22Rv1 (cell line): Measurements from ENCODE around the gene ABCA4.
"Not testable (repeated sequence)": the region's sequence is repeated elsewhere in the genome, so short reads cannot be mapped to it uniquely, and the experiment has no call there.

ENCODE experiments used
- ZFX ChIP-seq: fragments of 450-650 bp; IDR thresholded peaks from 2 replicates; pipeline ENCODE4 v1.6.1; 2017; ENCODE audit warnings: antibody characterized with exemption, borderline replicate concordance
- TF ChIP-seq, protein P1 (sequence below): fragments of 450-650 bp; IDR thresholded peaks from 2 replicates; pipeline ENCODE4 v1.5.1; 2017; ENCODE audit warnings: mild to moderate bottlenecking

DNA sequence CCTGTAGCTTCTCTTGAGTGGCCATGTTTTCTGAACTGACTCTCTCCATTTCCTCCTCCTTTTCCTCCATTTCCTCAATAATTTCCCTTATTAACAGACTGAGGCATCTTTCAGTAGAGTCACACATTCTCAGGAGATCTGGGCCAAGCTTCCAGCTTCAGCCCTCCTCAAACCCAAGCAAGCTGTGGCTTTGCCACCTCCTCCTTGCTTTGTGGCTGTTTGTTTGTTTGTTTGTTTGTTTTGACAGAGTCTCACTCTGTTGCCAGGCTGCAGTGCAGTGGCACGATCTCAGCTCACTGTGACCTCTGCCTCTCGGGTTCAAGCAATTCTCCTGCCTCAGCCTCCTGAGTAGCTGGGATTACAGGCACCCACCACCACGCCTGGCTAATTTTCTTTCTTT lies 130.5 kb downstream of the ABCA4 start:
- TF ChIP-seq, protein P1, sequence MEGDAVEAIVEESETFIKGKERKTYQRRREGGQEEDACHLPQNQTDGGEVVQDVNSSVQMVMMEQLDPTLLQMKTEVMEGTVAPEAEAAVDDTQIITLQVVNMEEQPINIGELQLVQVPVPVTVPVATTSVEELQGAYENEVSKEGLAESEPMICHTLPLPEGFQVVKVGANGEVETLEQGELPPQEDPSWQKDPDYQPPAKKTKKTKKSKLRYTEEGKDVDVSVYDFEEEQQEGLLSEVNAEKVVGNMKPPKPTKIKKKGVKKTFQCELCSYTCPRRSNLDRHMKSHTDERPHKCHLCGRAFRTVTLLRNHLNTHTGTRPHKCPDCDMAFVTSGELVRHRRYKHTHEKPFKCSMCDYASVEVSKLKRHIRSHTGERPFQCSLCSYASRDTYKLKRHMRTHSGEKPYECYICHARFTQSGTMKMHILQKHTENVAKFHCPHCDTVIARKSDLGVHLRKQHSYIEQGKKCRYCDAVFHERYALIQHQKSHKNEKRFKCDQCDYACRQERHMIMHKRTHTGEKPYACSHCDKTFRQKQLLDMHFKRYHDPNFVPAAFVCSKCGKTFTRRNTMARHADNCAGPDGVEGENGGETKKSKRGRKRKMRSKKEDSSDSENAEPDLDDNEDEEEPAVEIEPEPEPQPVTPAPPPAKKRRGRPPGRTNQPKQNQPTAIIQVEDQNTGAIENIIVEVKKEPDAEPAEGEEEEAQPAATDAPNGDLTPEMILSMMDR = not testable (repeated sequence)
- TF ChIP-seq ZFX = not testable (repeated sequence)
